Stimulated activated CD8-positive, alpha-beta memory T cell treated with anti-CD3 and anti-CD28 coated beads, Interleukin-12 subunit alpha, Interleukin-12 subunit beta, amount 100 ng/mL, for 24 hours (primary cell): ENCODE results near the gene PHF10.
"Not testable (repeated sequence)": the region's sequence is repeated elsewhere in the genome, so short reads cannot be mapped to it uniquely, and the experiment has no call there.

Experiments used
- DNase-seq: peaks from one replicate; pipeline ENCODE4 v3.0.0-alpha.2; 2020; ENCODE audit errors: extremely low read depth

PHF10 gene

DNA sequence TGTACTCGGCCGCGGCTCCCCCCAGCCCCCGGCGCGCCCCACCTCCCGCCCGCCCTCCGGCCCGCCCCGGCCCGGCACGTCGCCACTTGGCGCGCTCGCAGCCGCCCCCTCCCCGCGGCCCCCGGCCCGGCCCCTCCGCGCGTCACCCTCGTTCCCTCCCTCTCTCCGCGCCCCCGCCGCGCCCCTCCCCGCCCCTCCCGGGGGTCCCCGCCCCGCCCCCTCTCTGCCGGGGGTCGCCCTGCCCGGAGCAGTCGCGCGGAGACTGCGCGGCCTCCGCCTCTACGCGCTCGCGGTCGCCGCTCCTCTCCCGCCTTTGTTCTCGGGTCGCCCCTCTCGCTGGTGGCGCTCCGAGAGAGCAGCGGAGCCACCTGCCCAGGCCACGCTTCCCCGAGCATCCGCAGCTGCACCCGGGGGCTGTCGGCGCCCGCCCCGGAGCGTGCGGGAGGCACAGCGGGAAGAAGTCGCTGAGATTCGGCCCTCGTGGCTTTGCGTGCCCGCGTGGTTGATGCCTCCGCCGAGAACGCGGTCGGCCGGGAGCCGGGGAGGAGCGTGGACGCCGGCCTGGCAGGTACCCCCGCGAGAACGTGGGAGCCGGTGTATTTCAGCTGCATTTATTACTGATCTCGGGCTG is at the start of gene PHF10:
TSS of gene PHF10 (minus strand) at position 7 of the 631 bp plus-strand sequence. CDS start 569 bp downstream, outside the sequence.
- peak; percentile 55 for DNase-seq

DNA sequence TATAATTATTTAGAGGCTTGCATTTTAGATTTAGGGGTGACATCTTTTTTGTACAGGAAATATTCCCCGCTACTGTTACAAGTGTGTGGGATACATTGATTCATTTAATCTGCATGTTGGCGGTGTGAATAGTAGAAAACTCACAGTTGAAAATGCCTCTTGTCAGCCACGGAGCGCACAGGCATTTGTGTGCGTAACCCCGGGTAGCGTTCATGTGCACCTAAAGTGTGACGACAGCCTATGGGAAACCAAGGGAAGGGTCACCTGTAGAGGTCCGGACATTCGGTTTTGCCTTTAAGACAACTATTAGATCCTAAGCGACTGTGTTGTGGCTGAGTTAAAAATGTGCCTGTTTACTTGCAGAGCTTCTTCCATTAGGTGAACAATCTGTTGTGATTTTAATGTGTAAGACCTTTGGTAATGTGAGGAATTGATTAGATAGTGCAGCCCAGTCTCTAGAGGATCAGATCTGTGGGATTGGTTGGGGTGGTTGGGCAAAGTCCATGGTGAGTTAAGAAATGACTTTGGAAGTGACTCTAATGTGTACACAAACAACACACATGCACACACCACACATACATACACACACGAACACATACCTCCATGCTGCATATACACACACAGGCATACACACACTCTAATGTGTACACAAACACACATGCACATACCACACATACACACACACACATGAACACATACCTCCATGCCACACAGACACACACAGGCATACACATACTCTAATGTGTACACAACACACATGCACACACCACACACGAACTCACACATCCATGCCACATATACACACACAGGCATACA is 42.8 kb upstream of the PHF10 start:
- no peak for DNase-seq

DNA sequence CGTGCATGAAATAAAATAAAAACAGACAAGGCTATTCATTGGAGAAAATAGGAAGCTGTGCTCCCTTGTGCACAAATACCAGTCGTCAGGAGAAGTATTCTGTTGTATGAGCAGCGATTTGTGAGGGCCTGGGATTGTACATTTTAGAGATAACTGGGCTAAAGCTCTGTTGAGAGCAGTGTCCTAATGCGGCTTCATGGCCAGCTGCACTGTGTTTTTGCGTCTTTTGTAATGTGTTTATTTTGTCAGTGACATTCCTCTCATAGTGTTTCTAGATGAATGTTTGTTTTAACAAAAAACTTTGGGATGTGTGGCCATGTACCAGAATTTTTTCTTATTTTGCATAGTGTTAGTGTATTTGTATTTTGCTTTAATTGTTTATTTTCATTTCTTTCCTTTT is 41.9 kb upstream of the PHF10 start:
- no peak for DNase-seq

DNA sequence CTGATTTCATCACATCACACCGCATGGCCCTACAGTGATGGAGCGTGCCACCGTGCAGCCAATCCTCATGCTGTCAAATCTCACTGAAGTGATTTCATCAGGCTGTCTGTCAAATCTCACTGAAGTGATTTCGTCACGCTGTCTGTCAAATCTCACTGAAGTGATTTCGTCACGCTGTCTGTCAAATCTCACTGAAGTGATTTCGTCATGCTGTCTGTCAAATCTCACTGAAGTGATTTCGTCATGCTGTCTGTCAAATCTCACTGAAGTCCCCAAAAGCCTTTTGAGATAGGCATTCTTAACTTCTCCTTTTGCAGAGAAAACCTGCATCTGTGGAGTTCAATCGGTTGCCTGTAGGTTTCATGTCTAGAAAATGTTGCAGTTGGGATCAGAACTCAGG is 41.5 kb upstream of the PHF10 start:
- not testable (repeated sequence) for DNase-seq

DNA sequence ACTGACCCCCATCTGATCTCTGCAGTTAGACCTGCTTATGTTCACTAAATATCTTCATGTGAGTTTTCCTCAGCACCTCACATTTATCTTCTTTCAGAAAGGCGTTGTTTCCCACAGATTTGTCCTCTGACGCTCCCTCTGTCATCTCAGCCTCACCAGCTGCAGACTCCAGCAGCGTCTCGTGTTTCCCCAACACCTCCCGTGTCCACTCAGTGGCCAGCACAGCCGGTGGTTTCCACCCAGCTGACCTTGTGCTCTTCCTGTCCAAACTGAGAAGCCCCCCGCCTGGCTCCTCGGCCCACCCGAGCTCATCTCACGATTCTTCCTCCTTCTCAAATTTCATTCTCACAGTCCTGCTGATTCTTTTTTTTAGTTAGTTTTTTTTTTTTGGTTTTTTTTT is 39.6 kb upstream of the PHF10 start:
- no peak for DNase-seq

DNA sequence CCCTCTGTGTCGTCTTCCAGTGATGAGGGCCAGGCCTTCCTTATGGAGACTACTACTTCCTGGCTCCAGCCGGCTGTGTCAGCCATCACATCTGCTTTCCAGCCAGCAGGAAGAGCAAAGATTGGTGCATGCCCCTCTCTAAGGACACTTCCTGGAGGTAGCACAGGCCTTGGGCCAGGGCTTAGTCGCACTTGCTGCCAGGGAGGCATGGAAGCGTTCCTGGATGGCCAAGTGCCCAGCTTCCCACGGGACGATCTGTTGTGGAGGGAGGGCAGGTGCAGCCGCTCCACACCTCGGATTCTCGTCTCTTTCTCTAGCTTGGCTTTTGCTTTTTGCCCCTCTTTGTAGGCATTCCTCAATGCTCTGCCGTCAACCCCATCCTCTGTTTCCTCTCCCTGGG is 39.0 kb upstream of the PHF10 start:
- DNase-seq: no peak

DNA sequence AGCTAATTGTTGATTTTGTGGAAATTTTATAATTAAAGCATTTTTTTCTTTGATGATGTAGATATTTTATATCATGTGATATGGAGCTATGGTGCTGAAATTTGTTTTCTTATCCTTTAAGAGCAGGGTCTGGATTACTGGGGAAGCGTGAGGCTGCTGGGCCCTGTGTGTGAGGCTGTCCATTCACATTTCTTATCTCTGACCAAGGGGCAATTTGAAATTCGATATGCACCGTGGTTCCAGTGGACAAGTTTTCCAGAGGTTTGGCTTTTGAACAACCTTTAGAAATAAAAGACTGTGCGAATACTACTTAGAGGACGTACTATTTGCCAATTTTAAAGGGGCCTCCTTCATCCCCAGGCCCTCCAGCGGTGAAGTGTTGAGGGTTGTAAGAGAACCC is 30.9 kb upstream of the PHF10 start:
- no peak for DNase-seq

DNA sequence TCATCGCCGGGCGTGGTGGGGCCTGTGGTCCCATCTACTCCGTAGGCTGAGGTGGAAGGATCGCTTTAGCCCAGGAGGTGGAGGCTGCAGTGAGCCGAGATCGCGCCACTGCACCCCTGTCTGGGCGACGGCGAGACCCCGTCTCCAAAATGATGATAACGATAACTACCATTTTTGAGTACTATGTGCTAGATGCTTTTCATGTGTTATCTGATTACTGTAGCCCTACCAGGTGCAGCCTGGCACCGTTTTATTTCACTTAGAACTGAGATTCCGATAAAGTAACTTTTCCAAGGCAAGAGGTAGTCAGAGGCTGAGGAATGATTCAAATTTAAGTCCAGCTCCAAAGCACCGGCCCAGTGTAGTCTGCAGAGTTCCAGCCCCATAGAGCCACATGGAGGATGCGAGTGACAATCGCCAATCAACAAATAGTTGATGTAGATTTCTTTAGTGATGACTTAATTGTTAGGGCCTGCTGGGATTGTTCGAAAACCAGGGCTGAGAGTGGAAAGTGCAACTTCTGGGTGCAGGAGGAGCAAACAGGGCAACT is 27.8 kb upstream of the PHF10 start:
- no peak for DNase-seq

DNA sequence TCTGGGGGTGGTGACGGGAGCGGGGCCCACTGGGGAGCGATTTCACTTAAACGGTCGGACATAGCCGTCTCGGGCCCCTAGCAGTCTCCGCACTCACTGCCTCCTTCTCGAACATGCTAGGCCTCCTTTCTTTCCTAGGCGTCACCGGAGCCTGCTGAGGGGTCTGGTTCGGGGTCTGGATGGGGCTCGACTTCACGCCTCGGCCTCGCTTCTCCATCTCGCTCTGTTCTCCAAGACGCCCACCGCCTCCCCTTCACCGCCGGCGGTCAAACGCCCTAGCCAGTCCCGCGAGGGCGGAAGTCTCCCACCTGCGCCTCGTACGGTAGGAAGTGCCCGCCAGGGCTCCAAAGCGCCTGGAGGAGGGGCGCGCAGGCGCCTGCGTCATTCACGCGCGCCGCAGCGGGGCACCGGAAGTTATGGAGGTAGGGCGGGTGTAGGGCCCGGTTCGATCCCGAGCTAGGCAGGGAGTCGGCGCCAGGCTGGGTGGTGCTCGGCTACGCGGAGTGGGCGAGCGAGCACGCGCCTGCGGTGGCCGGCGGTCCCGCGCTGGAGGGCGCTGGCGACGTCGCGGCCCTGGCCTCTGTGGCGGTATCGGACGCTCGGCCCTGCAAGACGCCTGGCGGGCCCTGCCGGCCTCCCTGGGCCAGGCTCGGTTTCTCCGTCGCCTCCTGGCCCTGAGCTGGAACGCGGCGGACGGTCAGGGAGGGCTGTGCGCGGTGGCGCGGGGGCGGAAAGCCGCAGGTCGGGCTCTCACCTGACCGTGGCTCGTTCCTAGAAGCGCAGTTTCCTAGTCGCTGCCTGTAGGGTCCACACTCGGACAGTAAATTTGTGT is 27.2 kb upstream of the PHF10 start, which contains the start of the genes DYNLT2 and ERMARD:
TSS of gene DYNLT2 (minus strand) at position 331 of the 832 bp plus-strand sequence. CDS start at position 217, 114 bp downstream.
TSS of gene ERMARD (plus strand) at position 381 of the 832 bp plus-strand sequence. CDS start at position 417, 36 bp downstream.
- peak; percentile 88 for DNase-seq

DNA sequence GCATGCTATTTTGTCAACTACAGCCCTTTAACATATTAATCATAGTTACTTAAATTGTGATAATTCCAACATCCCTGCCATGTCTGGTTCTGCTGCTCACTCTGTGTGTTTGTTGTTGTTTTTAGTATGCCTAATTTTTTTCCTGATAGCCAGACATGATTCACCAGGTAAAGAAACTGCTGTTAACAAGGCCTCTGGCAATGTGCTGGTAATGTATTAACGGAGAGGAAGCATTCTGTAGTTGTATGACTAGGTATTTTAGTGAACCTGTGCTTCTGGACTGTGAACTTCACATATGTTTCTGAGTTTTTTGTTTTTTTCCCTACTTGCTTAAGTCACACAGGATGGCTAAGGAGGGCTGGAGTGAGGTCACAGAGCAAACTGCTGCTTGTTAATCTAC is 22.3 kb upstream of the PHF10 start:
- no peak for DNase-seq

DNA sequence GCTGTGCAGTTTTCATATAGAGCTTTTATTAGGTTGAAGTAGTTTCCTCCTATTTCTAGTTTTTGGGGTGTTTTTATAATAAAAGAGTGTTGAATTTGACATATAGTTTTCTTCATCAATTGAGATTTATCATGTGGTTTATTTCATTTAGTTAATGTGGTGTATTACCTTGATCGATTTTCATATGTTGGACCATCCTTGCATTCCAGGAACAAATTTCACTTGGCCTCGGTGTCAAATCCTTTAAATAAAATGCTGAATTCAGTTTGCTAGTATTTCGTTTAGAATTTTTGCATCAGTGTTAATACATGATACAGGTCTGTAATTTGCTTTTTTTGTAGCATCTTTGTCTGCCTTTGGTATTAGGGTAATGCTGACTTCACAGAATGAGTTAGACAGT is 21.1 kb upstream of the PHF10 start:
- no peak for DNase-seq

DNA sequence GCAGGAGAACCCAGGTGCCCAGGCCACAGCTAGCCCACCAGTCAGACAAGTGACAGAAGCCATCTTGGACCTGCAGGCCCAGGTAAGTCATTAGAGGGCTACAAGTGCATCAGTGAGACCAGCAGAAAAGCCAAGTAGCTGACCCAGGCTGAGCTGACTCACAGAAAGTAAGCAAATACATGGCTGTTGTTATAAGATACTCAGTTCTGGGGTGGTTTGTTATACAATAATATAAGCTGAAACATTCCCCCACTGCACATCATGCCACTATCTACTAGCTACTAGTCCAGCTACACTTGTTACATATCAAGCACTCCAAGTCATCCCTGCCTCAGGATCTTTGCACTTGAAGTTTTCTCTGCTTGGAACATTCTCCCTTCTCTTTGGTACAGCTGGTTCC is 17.0 kb upstream of the PHF10 start:
- no peak for DNase-seq

DNA sequence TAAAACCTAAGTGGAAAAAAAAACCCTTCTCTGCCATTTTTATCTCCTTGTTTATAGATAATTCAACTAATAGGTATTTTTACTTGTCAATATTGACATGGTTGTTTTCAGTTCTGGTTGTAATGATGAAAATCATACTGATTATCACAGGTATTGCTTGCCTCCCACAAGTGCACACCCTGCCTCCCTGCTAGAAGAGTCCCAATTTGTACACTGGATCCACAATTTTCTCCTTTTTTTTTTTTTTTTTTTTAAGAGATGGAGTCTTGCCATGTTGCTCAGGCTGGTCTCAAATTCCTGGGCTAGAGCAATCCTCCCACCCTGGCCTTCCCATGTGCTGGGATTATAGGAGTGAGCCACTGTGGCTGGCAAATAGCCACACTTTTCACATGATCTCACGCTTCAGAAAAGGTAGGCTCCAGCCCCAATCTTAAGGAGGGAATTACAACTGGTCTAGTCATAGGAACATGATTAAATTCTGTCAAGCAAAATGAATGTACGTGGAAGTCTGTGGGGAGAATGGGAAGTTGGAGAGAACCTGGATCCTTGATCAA is 14.8 kb upstream of the PHF10 start:
- no peak for DNase-seq

DNA sequence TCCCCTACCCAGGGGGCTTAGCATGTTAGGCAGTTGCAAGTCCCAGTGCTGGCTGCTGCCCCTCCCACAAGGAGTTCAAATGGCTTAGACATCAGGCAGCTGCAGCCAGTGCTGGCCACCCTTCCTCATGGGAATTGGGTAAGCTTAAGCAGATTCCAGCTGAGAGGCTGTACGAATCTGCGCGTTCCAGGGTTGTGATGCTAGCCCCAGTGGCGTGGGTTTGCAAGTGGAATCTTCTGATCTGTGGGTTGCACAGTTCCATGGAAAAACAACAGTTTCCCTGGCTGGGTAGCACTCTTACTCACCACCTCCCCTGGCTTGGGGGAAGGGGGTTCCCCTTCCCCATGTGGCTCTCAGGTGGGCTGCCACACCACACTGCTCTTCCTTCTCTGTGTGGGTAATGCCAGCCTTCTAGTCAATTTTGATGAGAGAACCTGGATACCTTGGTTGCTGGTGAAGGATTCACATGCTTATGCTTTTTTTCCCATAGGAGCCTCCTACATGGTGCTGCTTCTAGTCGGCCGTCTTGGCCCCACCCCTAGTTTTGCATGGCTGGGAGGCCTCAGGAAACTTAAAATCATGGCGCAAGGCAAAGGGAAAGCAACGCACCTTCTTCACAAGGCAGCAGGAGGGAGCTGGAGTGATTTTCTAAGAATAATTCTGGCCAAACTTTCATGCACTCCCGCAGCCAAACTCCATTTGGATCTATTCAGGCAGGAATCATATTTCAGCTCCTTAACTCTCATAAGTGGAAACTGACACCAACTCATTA is 14.1 kb upstream of the PHF10 start:
- DNase-seq: no peak

DNA sequence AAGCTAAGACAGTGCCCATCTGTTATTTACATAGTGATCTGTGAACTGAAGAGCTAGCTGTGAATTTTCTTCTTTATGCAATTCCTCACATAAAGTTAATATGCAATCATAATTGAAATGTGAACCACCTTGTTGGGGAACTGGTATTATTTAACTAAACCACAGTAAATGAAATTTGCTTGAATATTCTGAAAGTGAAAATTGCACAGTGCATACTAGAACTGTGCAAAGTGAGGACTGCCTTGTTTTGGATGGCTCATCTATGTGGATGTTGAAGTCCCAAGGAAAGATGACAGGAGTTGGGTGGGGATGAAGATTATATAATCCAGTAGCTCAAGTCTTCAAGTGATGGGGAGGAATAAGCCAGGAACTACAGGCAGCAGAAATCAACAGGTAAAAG is 5.7 kb upstream of the PHF10 start:
- no peak for DNase-seq

DNA sequence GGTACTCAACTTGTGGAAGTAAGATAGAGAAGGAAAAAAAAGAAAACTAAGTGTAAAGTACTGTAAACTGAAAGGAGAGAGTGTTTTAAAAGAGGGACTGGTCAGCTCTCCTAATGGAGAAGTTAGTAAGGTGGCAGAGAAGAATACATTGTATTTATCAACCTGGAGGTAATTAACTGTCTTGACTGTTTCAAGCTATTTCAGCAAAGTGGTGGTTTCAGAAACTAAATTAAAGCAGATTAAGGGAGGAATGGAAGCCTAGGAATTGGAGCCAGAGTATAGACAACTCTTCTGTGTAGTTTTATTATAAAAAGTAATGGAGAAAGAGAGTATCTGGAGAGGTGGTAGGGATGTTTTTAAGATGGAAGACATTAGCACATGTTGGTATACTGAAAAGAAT is 2.7 kb upstream of the PHF10 start:
- no peak for DNase-seq

DNA sequence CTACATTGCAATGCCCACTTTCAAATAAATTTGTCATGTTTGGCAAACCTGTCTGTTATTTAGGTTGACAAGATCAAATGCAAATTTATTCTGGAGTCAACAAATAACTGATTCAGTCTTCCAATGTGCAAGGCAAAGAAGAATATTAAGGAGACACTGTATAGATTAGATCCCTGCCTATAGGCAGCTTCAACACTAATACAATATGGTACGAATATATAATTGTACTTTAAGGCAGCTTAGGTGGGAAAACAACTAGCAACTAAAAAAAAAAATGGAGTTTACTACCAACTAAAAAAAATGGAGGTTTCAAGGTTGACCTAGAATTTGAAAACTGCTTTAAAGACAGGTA is 1.7 kb upstream of the PHF10 start:
- no peak for DNase-seq

DNA sequence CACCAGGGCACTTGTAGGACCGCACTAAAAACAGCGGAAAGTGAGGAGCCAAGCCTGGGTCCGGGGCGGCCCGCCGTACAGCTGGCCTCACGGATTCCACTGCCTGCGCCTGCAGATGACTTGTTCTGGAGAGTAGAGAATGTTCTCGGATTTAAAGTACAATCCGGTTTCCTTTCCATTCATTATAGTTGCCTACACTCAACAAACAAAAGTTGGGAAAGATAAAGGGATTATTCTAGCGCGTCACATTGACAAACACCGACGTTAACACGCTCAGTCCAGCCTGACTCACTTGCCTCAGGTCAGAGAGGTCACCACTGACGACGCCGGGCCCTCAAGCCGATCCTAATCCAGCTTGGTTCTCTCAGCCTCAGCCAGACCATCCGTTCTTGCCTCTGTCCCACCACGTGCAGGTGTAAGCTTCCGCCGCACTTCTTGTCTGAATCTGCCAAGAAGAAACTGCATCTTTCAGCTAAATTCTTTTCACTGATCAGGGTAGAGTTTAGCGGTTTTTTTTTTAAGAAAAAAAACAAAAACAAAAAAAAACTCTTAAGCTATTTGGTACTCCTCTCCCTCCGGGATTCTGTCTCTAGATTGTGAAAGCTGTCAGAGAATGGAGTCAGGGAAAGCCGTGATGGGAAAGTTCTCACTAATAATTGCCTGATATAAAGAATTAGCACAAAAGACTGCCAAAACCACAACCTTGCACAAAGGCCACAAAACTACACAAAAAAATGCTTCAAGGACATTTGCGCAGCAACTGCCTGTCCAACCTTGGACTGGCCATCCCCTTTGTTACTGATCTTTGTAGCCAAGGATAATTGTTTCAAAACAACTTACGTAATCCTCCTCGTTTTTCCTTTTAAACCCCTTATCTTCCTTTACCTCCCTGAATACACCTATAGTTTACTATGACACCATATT is 1.1 kb upstream of the PHF10 start:
- DNase-seq: no peak

DNA sequence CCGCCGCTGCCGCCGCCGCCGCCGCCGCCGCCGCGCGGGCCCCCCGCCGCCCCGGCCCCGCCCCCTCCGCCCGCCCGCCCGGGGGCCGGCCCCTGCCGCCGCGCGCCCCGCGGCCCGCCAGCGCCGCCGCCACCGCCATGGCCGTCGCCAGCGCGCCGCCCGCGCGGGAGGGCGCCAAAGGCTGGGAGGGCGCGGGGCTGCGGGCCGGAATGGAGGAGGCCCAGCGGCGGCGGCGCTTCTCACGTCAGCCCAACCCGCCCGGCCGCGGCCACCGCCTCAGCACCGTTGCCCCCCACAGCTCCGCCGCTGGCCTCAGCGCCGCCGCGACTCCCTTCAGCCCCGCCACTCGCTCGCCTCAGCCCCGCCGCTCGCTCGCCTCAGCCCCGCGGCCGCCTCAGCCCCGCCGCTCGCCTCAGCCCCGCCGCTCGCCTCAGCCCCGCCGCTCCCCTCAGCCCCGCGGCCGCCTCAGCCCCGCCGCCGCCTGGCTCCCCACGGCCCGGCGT is 258 bp downstream of the PHF10 start:
- no peak for DNase-seq
